Common myeloid progenitor, CD34-positive (primary cell): ENCODE data around the gene S100A8.

Source experiments
- CTCF ChIA-PET: fragments of 350-600 bp; sonication (Branson Sonifier 250); formaldehyde crosslinking; loops from one replicate; lab custom pipeline; 2021; ENCODE audit warnings: antibody characterized with exemption; lab: Charles Lee
- POLR2A ChIA-PET: fragments of 350-600 bp; sonication (Branson Sonifier 250); formaldehyde crosslinking; loops from one replicate; lab custom pipeline; 2021; ENCODE audit warnings: antibody characterized with exemption; lab: Charles Lee
- DNase-seq, 3 donors: peaks; one replicate each; pipeline versions ENCODE4 v3.0.0 to v3.0.0-alpha.2; 2013
- H3K27ac ChIP-seq, 2 experiments: 1 replicate in 1 of 2; 2 replicates in 1 of 2; pipeline ENCODE4 v1.7.0; 2013; ENCODE audit warnings: inconsistent platforms in 2 of 2, low read length in 2 of 2, mild to moderate bottlenecking in 2 of 2, low read depth in 1 of 2, moderate library complexity in 1 of 2; ENCODE audit not compliant: severe bottlenecking in 2 of 2, insufficient read depth in 1 of 2, poor library complexity in 1 of 2
- H3K27me3 ChIP-seq, 5 experiments: replicated peaks in 2 of 5; 1 replicate in 3 of 5; 2 replicates in 2 of 5; pipeline versions ENCODE4 v1.6.1 to v1.7.0; 2013; ENCODE audit warnings: low read length in 4 of 5, mild to moderate bottlenecking in 2 of 5, moderate library complexity in 2 of 5, inconsistent platforms in 1 of 5; ENCODE audit not compliant: insufficient read depth in 5 of 5, control insufficient read depth in 4 of 5
- H3K36me3 ChIP-seq, 4 experiments: 1 replicate in 2 of 4; 2 replicates in 2 of 4; pipeline versions ENCODE4 v1.6.1 to v1.7.0; 2013; ENCODE audit warnings: low read length in 3 of 4, control low read depth in 1 of 4, mild to moderate bottlenecking in 1 of 4; ENCODE audit not compliant: control insufficient read depth in 4 of 4, insufficient read depth in 4 of 4
- H3K4me1 ChIP-seq, 4 experiments: 1 replicate in 3 of 4; 2 replicates in 1 of 4; pipeline versions ENCODE4 v1.6.1 to v1.7.1; 2013; ENCODE audit warnings: low read length in 3 of 4, mild to moderate bottlenecking in 3 of 4, control low read depth in 1 of 4, inconsistent platforms in 1 of 4, moderate library complexity in 1 of 4; ENCODE audit not compliant: control insufficient read depth in 4 of 4, insufficient read depth in 4 of 4; ENCODE audit errors: control extremely low read depth in 1 of 4
- H3K4me3 ChIP-seq, 7 experiments: 1 replicate in 4 of 7; 2 replicates in 3 of 7; pipeline versions ENCODE4 v1.5.1 to v1.7.0; 2013; ENCODE audit warnings: mild to moderate bottlenecking in 7 of 7, low read length in 6 of 7, moderate library complexity in 6 of 7, inconsistent platforms in 2 of 7, low read depth in 2 of 7, control low read depth in 1 of 7; ENCODE audit not compliant: insufficient read depth in 4 of 7, control insufficient read depth in 1 of 7; ENCODE audit errors: extremely low read depth in 1 of 7
- H3K9me3 ChIP-seq, 5 experiments: 1 replicate in 4 of 5; 2 replicates in 1 of 5; pipeline versions ENCODE4 v1.6.1 to v1.7.1; 2013; ENCODE audit warnings: low read length in 4 of 5, mild to moderate bottlenecking in 2 of 5, inconsistent platforms in 1 of 5, low read depth in 1 of 5, moderate library complexity in 1 of 5; ENCODE audit not compliant: control insufficient read depth in 4 of 5, insufficient read depth in 2 of 5; ENCODE audit errors: control extremely low read depth in 1 of 5
- WGBS: methylation state at CpG from one replicate; pipeline ENCODE4 v1.1.5; 2013; ENCODE audit not compliant: insufficient coverage; 5-methylcytosine and 5-hydroxymethylcytosine counted together

Gene S100A8

GRCh38 chr1:153360592-153361479 lies 30.0 kb downstream of the S100A8 start:
- DNase-seq, result no peak
- Histone ChIP-seq H3K27ac (no peak overlapping the region), H3K9me3 (no peaks in the 10 kb centered on the region), H3K36me3 (no peaks in the 10 kb centered on the region), H3K4me1 (peaks cover 2 to 38% (median 27%) of the 10 kb centered on the region in 4 experiments), H3K27me3 (no peaks in the 10 kb centered on the region), H3K4me3 (no peak overlapping the region)
- ChIA-PET POLR2A (no interaction called here), CTCF (interaction anchor here (1.1 to 3.8 kb wide), 5 partner anchors 8 to 257 kb away, joined by 3 to 12 read pairs (median 6); partner anchors contain the start of gene S100A8)
- WGBS, result 95% methylated on average over 11 of the region's 11 CpGs

DNA sequence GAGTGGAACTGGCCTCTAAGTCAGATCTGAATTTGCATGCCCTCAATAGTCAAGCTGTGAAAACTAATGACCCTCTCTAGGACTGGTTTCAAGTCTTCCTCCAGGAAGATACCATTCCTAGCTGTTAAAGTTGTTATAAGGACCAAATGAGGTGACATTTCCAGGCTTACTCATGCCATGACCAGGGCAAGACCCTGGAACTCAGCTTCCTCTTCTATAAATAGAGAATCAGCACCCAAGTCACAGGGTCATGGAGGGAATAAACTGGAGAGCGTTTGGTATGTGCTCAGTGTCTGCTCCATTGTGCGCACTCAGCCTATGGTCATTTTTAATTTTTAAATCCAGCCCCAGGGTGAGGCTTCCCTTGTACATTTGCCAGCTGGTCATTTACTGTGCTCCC lies 30.7 kb downstream of the S100A8 start:
- ChIA-PET POLR2A (no interaction called here), CTCF (interaction anchor here (0.7 to 3.8 kb wide), 3 partner anchors 30 to 231 kb away, joined by 3 to 12 read pairs (median 3); partner anchors contain the start of gene S100A8)
- Histone ChIP-seq H3K4me3 (no peak overlapping the region), H3K9me3 (no peaks in the 10 kb centered on the region), H3K27me3 (no peaks in the 10 kb centered on the region), H3K27ac (no peak overlapping the region), H3K36me3 (no peaks in the 10 kb centered on the region), H3K4me1 (peaks cover 2 to 38% (median 27%) of the 10 kb centered on the region in 4 experiments)
- DNase-seq, result no peak
- no CpG with 5 or more reads among the region's 2 CpGs for WGBS

DNA sequence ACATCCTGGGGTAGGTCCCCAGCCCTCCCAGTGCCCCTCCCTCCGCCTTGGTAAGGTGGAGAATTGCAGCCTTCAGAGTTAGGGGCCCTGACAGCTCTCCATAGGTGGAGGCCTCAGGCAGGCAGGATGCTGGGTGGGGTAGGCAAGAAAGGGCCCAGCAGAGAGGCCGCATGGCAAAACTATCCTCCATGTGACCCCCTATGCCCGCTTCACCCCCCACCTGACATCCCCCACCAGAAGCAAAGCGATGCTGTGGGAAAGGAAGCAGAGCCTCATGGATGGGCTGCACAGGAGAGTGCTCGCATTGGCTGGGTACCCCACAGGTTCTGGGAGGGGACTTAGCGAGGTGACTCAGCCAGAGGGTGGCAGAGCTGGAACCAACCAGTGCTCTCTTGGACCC lies 31.6 kb downstream of the S100A8 start:
- H3K4me3 ChIP-seq, result no peak overlapping the region
- H3K27me3 ChIP-seq, result no peaks in the 10 kb centered on the region
- ChIA-PET CTCF (interaction anchor here (1.1 to 3.8 kb wide), 2 partner anchors 31 to 134 kb away, joined by 3 to 12 read pairs; partner anchors contain the start of gene S100A8), POLR2A (no interaction called here)
- no peak for DNase-seq
- H3K4me1 ChIP-seq, result peaks cover 2 to 38% (median 27%) of the 10 kb centered on the region in 4 experiments
- WGBS, result 100% methylated on average over 2 of the region's 6 CpGs
- no peaks in the 10 kb centered on the region for H3K36me3 ChIP-seq
- no peak overlapping the region for H3K27ac ChIP-seq
- H3K9me3 ChIP-seq, result no peaks in the 10 kb centered on the region

GRCh38 chr1:153358691-153358975 lies 32.2 kb downstream of the S100A8 start:
- Histone ChIP-seq H3K36me3 (no peaks in the 10 kb centered on the region), H3K4me3 (peak overlapping the region in 1 of 7 experiments; percentile 48), H3K27me3 (no peaks in the 10 kb centered on the region), H3K4me1 (peaks cover 2 to 38% (median 27%) of the 10 kb centered on the region in 4 experiments), H3K27ac (no peak overlapping the region), H3K9me3 (no peaks in the 10 kb centered on the region)
- 97% methylated on average over 3 of the region's 3 CpGs for WGBS
- DNase-seq, result no peak
- ChIA-PET POLR2A (no interaction called here), CTCF (interaction anchor here (0.9 to 9.1 kb wide), 6 partner anchors 12 to 213 kb away, joined by 3 to 97 read pairs (median 4); partner anchors contain the start of gene S100A8)

GRCh38 chr1:153357853-153358690 lies 32.8 kb downstream of the S100A8 start, which contains the start of gene S100A9:
TSS of gene S100A9 (plus strand) at chr1:153357854. CDS start at chr1:153358284, 430 bp downstream.
- ChIA-PET CTCF (interaction anchor here (0.6 to 9.1 kb wide), 12 partner anchors 10 to 264 kb away, joined by 3 to 97 read pairs (median 3); partner anchors contain the start of genes PGLYRP4 and S100A8), POLR2A (no interaction called here)
- Histone ChIP-seq H3K4me1 (peaks cover 2 to 38% (median 27%) of the 10 kb centered on the region in 4 experiments), H3K27ac (no peak within 1 kb of the TSS), H3K36me3 (no peaks in the 10 kb centered on the region), H3K27me3 (no peaks in the 10 kb centered on the region), H3K9me3 (no peaks in the 10 kb centered on the region), H3K4me3 (peak within 1 kb of the TSS in 5 of 7 experiments; percentile 12 to 48 (median 34))
- DNase-seq, result peak in 2 of 3 donors; percentile 49 to 52
- WGBS, result 61% methylated on average over 11 of the region's 11 CpGs

GRCh38 chr1:153357076-153357852 lies 33.6 kb downstream of the S100A8 start:
- ChIA-PET POLR2A (no interaction called here), CTCF (interaction anchor here (0.6 to 9.1 kb wide), 10 partner anchors 10 to 265 kb away, joined by 3 to 97 read pairs (median 4); partner anchors contain the start of gene S100A8)
- no peaks in the 10 kb centered on the region for H3K9me3 ChIP-seq
- H3K4me3 ChIP-seq, result peak overlapping the region in 5 of 7 experiments; percentile 12 to 42 (median 29)
- H3K4me1 ChIP-seq, result peaks cover 2 to 38% (median 27%) of the 10 kb centered on the region in 4 experiments
- WGBS, result 13% methylated on average over 8 of the region's 10 CpGs
- no peaks in the 10 kb centered on the region for H3K36me3 ChIP-seq
- peak in 2 of 3 donors; percentile 32 to 36 for DNase-seq
- H3K27me3 ChIP-seq, result no peaks in the 10 kb centered on the region
- no peak overlapping the region for H3K27ac ChIP-seq
